Measurements from ENCODE around the gene RRM2. TPM values are rescaled to one million over a fixed set of nuclear protein-coding genes. Genes with fewer than 3 reads are reported as not detected.
"Not testable (repeated sequence)": the region's sequence is repeated elsewhere in the genome, so short reads cannot be mapped to it uniquely, and the experiment has no call there.

RRM2 gene
- total RNA-seq, 4 donors from 2014 or later: 27.2 TPM; not detected in 3

DNA sequence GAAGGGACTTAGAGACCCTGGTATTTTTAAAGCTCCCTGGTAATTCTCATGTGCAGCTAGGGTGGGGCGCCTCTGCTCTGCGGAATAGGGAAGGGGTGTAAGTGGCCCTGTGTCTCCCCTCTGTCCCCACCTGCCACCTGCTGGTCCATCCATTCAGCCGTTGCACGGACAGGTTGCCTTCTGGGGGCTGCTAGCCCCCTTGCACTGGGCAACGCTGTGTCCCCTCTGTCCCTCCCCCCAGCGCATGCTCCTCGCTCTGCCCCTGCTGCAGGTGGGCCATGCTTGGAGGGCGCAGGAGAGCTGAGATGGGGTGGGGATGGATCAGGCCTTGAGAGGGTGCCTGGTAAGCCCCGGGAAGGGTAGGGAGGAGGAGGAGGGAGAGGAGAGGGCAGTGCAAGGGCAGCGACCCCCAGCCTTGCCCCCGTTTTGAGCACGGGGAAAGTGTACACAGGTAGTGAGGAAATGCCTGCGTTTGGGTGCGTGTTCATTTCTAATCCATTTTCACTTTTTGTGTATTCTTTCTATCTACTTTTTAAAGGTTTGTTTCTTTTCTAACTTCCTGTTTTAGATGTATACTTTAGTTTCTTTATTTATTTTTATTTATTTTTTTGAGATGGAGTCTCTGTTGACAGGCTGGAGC is 23.9 kb downstream of the RRM2 start:
- no peaks in the 10 kb centered on the region for H3K36me3 ChIP-seq
- TF ChIP-seq POLR2A (IDR thresholded peaks at IDR 0.05): no peak
- TF ChIP-seq CTCF (IDR thresholded peaks at IDR 0.05): no peak
- no peak overlapping the region for H3K27ac ChIP-seq
- intact Hi-C loops (cut with DNase I; ENCODE audit: low total_unique reads): loop anchor here (5.0 kb wide), 1 partner anchor 271 kb away; no protein-coding TSS in a partner anchor
- no peaks in the 10 kb centered on the region for H3K4me1 ChIP-seq
- no peaks in the 10 kb centered on the region for H3K27me3 ChIP-seq
- DNase-seq: no peak
- no peaks in the 10 kb centered on the region for H3K9me3 ChIP-seq
- no peak overlapping the region for H3K4me3 ChIP-seq

DNA sequence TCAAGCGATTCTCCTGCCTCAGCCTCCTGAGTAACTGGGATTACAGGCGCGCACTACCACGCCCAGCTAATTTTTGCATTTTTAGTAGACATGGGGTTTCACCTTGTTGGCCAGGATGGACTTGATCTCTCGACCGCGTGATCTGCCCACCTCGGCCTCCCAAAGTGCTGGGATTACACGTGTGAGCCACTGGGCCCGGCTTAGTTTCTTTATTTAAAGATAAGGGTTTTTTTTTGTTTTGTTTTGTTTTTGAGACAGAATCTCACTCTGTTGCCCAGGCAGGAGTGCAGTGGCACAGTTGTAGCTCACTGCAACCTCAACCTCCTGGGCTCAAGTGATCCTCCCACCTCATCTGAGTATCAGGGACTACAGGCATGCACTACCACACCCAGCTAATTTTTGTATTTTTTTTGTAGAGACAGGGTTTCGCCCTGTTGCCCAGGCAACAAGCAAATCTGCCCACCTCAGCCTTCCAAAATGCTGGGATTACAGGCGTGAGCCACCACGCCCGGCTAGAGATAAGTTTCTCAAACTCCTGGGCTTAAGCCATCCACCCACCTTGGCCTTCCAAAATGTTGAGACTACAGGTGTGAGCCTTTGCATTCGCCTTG is 24.6 kb downstream of the RRM2 start:
- not testable (repeated sequence) for H3K27ac ChIP-seq, H3K36me3 ChIP-seq, H3K27me3 ChIP-seq, H3K9me3 ChIP-seq, H3K4me3 ChIP-seq, DNase-seq, H3K4me1 ChIP-seq
- intact Hi-C loops (cut with DNase I; ENCODE audit: low total_unique reads): loop anchor here (5.0 kb wide), 1 partner anchor 270 kb away; no protein-coding TSS in a partner anchor

GRCh38 chr2:10148268-10148667 is 25.7 kb downstream of the RRM2 start:
- intact Hi-C loops (cut with DNase I; ENCODE audit: low total_unique reads): loop anchor here (5.0 kb wide), 1 partner anchor 269 kb away; no protein-coding TSS in a partner anchor
- Histone ChIP-seq H3K27ac (no peak overlapping the region), H3K4me3 (no peak overlapping the region), H3K9me3 (no peaks in the 10 kb centered on the region), H3K36me3 (no peaks in the 10 kb centered on the region), H3K4me1 (no peaks in the 10 kb centered on the region), H3K27me3 (no peaks in the 10 kb centered on the region)
- no peak for TF ChIP-seq POLR2A (IDR thresholded peaks at IDR 0.05)
- TF ChIP-seq CTCF (IDR thresholded peaks at IDR 0.05): no peak
- no peak for DNase-seq

DNA sequence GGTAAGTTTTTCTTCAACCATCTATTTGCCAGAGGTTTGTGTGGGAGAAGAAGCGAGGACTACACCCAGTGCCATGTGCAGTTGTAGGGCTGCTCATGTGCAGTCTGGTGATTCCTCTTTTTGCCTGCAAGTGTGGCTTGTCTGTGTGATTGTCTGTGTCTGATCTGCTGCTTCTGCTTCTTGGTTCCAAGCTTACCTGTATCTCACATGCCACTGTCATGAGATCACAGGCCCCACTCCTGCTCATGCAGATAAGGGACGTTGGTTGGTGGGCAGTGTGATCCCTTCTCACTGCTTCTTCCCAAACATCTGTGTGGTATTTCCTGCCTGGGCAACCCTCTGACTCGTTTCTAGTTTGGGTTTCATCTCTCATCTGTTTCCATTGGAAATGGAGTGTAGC is 27.1 kb downstream of the RRM2 start:
- H3K27me3 ChIP-seq: no peaks in the 10 kb centered on the region
- no peak overlapping the region for H3K4me3 ChIP-seq

DNA sequence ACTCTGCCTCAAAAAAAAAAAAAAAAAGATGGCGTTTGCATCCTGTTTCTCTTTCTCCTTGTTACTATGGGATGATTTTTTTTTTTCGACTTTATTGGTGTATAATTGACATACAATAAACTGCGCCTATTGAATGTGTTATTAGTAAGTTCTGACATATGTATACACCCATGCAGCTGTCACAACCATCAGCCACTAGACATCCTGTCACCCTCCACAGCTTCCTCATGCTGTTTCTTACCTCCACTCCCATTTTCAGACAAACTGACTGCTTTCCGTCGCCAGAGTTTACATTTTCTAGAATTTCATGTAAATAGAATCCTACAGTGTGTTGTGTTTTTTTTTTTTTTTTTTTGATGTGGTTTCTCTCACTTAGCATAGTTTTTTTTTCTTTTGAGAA is 27.9 kb downstream of the RRM2 start:
- no peaks in the 10 kb centered on the region for H3K4me1 ChIP-seq
- no peaks in the 10 kb centered on the region for H3K27me3 ChIP-seq
- no peaks in the 10 kb centered on the region for H3K9me3 ChIP-seq
- H3K27ac ChIP-seq: no peak overlapping the region
- no peak for TF ChIP-seq CTCF (IDR thresholded peaks at IDR 0.05)
- TF ChIP-seq POLR2A (IDR thresholded peaks at IDR 0.05): no peak
- no peak overlapping the region for H3K4me3 ChIP-seq
- intact Hi-C loops (cut with DNase I; ENCODE audit: low total_unique reads): no loop called here
- H3K36me3 ChIP-seq: no peaks in the 10 kb centered on the region
- DNase-seq: no peak

More for the DNA sequence above, 27.1 kb downstream of the RRM2 start:
- Histone ChIP-seq H3K4me1 (no peaks in the 10 kb centered on the region), H3K9me3 (no peaks in the 10 kb centered on the region), H3K27ac (no peak overlapping the region), H3K36me3 (no peaks in the 10 kb centered on the region)
- no peak for DNase-seq
- intact Hi-C loops (cut with DNase I; ENCODE audit: low total_unique reads): loop anchor here (5.0 kb wide), 1 partner anchor 268 kb away; no protein-coding TSS in a partner anchor
- TF ChIP-seq CTCF (IDR thresholded peaks at IDR 0.05): no peak
- TF ChIP-seq POLR2A (IDR thresholded peaks at IDR 0.05): no peak

All from uterus (tissue), 4 donors.